Sigmoid colon (tissue), 4 donors: ENCODE measurements around the gene KIF13A.

Source experiments
- CTCF ChIP-seq, 4 experiments: fragments of 450-650 bp in 3 of 4; fragments of 200-600 bp in 1 of 4; IDR thresholded peaks; one replicate each; pipeline ENCODE4 v1.5.1; 2016 to 2019; ENCODE audit warnings: antibody characterized with exemption in 4 of 4, mild to moderate bottlenecking in 3 of 4, moderate library complexity in 2 of 4
- EP300 ChIP-seq, 4 donors: sonication (generic); formaldehyde crosslinking; IDR thresholded peaks; one replicate each; pipeline ENCODE4 v1.6.1; 2017; ENCODE audit warnings: antibody characterized with exemption in 4 of 4

DNA sequence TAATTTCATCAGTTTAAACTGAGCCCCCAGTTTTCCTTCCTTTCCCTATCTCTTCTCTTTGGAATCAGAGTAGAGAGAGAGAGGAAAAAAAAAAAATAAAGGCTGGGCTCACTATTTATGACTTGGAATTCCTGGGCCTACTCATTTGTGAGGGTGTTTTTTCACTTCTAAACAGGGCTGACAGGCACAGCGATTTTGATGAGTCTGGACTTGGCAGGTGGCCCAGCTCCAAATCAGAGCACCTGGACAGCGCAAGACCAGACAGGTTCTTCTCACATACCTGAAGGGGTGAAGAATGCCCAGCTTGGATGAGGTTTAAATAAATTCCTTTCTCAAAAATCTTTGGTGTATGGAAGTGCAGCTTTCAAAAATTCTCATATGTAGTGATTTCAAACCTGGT lies 122.2 kb downstream of the KIF13A start:
- no peak for TF ChIP-seq CTCF (IDR thresholded peaks at IDR 0.05)
- TF ChIP-seq EP300 (IDR thresholded peaks at IDR 0.05): no peak
